ENCODE data around the gene RNF157.
"Not testable (repeated sequence)": the region's sequence is repeated elsewhere in the genome, so short reads cannot be mapped to it uniquely, and the experiment has no call there.

The RNF157 gene

GRCh38 chr17:76254275-76254674, 14.0 kb upstream of the RNF157 start:
- DNase-seq (ENCODE audit: low read depth), result no peak

GRCh38 chr17:76253841-76254240, 13.5 kb upstream of the RNF157 start:
- no peak for DNase-seq (ENCODE audit: low read depth)

GRCh38 chr17:76252967-76253766, 12.9 kb upstream of the RNF157 start:
- not testable (repeated sequence) for DNase-seq (ENCODE audit: low read depth)

- no peak for DNase-seq (ENCODE audit: low read depth)
Measured at GRCh38 chr17:76252040-76252954, 12.0 kb upstream of the RNF157 start.

- DNase-seq (ENCODE audit: low read depth), result no peak
Measured at GRCh38 chr17:76251478-76252039, 11.3 kb upstream of the RNF157 start.

GRCh38 chr17:76250141-76250540, 9.8 kb upstream of the RNF157 start:
- no peak for DNase-seq (ENCODE audit: low read depth)

GRCh38 chr17:76248013-76248782, 7.9 kb upstream of the RNF157 start:
- no peak for DNase-seq (ENCODE audit: low read depth)

GRCh38 chr17:76247304-76247703, 7.0 kb upstream of the RNF157 start:
- DNase-seq (ENCODE audit: low read depth), result no peak

GRCh38 chr17:76246080-76247066, 6.1 kb upstream of the RNF157 start:
- DNase-seq (ENCODE audit: low read depth), result no peak

- not testable (repeated sequence) for DNase-seq (ENCODE audit: low read depth)
Measured at GRCh38 chr17:76244721-76245120, 4.4 kb upstream of the RNF157 start.

- no peak for DNase-seq (ENCODE audit: low read depth)
Measured at GRCh38 chr17:76243826-76244679, 3.8 kb upstream of the RNF157 start.

- DNase-seq (ENCODE audit: low read depth), result no peak
Measured at GRCh38 chr17:76241691-76242255, 1.5 kb upstream of the RNF157 start.

GRCh38 chr17:76241204-76241538, 878 bp upstream of the RNF157 start:
- no peak for DNase-seq (ENCODE audit: low read depth)

- DNase-seq (ENCODE audit: low read depth), result no peak
Measured at GRCh38 chr17:76239538-76240274, 587 bp downstream of the RNF157 start.

GRCh38 chr17:76238847-76239537, 1.3 kb downstream of the RNF157 start:
- DNase-seq (ENCODE audit: low read depth), result no peak

GRCh38 chr17:76237859-76238313, 2.4 kb downstream of the RNF157 start:
- DNase-seq (ENCODE audit: low read depth), result no peak

GRCh38 chr17:76236603-76237002, 3.7 kb downstream of the RNF157 start:
- DNase-seq (ENCODE audit: low read depth), result no peak

GRCh38 chr17:76235883-76236282, 4.4 kb downstream of the RNF157 start:
- no peak for DNase-seq (ENCODE audit: low read depth)
